HG03558 (cell line): ENCODE data around the gene SPNS3.

Experiments
- ATAC-seq: cut with Tn5 transposase; IDR thresholded peaks from one replicate; pipeline ENCODE4 v1.9.1; 2021; ENCODE audit warnings: moderate number of reproducible peaks; ENCODE audit not compliant: unreplicated experiment; ENCODE audit errors: extremely low read depth

The SPNS3 gene

GRCh38 chr17:4520894-4521600 is 87.3 kb downstream of the SPNS3 start:
- no peak for ATAC-seq

GRCh38 chr17:4522661-4523060 is 88.9 kb downstream of the SPNS3 start:
- ATAC-seq = no peak

GRCh38 chr17:4523946-4524345 is 90.2 kb downstream of the SPNS3 start:
- ATAC-seq = no peak

DNA sequence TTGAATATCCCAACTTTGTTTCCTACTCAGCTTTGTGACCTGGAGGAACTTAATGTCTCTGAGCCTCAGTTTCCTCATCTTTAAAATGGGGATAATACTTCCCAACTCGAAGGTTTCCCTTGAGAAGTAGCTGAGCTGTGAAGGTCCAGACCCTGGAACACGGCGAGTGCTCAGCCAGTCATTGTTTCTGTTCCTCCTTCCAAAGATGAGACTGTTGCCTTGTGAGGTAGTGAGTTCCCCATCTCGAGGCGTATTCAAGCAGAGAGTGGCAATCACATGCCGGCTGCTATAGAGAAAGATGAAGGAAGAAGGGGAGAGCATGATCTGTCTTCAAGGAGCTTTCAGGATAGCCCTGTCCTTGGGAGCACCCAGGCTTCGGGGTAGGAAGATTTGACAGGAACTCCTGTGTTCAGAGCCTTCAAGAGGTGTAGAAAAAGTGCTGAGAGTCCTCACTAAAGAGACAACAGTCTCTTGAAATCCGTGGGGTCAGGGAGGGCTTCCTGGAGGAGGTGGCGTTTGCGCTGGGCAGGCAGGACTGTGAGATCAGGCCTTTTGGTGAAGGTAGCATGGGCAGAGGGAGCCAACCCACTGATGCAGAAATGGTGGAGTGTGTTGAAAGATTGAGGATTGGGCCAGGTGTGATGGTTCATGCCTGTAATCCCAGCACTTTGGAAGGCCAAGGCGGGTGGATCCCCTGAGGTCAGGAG is 92.1 kb downstream of the SPNS3 start:
- ATAC-seq = no peak

GRCh38 chr17:4527134-4527533 is 93.4 kb downstream of the SPNS3 start:
- ATAC-seq = no peak

GRCh38 chr17:4527566-4528125 is 93.9 kb downstream of the SPNS3 start:
- ATAC-seq = no peak

DNA sequence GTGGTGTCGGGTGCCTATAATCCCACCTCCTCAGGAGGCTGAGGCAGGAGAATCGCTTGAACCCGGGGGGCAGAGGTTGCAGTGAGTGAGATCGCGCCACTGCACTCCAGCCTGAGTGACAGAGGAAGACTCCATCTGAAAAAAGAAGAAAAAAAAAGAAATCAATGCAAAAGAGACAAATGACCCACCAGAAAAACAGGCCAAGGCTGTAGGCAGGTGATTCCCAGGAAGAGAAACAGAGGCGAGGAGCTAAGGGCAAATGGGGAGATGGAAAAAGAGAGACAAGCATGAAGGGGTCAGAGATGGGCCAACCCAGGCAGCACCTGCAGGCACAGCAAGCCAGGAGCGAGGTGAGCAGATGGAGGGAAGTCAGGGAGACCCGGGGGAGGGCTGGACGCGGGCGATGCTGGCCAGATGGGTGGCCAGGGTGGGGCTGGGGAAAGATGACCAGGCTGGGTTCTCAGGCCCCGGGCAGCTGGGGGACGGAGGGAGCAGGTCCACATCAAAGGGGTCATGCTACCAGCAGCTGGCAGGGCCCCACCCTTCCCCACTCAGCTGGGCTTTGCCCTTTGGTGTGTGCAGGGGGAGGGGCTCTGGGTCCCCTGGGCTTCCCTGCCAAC is 95.9 kb downstream of the SPNS3 start:
- ATAC-seq = no peak

DNA sequence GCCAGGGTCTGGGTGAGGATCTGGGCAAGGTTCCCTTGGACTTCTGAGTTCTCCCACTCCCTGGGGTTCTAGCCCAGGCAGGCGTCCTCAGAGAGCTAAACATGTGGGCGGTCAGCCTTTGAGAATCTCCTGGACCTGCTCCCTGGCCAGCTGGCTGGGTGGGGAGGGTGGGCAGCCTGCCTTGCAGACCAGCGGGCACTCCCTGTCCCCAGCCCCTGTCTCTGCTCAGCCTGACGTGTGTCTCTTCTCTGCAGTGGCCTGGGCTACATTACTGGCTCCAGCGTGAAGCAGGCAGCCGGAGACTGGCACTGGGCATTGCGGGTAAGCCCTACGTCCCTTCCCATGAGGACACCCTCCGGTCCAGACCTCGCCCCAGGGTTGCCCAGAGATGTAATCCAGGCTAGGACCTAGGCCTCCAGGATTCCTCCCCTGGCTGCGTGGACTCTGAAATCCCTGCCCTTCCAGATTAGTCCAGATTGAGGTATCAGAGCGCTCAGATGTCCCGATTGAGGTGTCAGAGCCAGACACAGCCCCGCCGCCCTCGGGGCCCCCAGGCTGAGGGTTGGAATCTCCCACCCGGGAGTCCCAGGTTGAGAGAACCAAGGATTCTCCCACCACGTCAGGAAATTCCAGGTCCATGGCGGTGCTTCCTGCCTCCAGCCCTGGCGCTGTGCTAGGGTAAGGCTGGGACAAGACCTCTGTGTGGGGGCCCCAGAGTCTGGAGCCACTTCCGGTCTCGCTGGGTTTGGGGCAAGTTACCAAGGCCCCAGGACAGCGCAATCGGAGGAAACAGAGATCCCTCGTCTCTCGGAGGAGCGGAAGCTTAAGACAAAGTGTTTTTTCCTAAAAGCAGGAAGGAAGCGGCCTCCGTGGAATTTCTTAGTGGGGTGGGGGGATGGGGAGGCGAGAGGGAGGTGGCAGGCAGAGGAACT is 97.3 kb downstream of the SPNS3 start:
- ATAC-seq = no peak

GRCh38 chr17:4531988-4532736 is 98.4 kb downstream of the SPNS3 start:
- ATAC-seq = no peak

GRCh38 chr17:4532860-4533522 is 99.3 kb downstream of the SPNS3 start:
- no peak for ATAC-seq

DNA sequence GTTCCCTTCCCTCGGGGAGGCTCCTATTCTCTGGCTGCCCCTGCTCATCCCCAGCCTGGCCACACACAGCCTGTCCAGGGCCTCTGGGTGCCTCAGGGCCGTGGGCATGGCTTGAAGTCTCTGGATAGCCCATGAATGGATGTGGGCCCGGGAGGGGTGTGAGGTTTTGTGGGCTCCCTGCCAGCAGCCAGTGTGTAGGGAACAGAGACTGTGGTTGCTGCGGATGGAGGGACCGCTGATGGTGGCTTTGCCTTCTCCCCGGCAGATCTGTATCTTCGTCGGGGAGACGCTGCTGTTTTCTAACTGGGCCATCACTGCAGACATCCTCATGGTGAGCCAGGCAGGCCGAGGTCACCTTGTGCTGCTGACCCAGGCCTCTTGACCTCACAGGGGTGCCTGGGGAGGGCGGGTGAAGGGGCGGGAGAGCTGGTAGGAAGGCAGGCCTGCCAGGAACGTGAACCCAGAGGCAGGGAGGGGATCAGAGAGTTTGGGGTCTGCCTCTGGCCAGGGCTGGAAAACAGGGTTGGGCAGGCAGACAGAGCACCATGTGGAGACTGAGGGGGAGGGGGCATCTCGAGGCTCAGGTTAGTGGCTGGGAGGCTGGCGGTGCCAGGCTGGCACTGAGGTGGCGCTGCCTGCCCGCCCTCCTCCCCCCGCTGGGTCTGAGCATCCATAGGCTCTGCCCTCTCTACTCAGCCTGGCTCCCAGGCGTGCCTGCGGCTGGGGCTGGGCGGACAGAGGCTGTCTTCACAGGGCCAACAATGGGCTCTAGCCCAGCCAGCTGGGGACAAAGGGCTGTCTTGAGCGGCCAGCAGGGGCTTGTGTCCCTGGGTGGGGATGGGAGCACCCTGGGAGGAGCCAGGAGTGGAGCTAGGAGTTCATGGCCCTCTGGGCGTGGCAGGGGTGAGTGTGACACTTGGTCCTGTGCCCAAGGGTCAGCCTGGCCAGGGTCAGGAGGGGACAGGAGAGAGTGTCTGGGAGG is 100.1 kb downstream of the SPNS3 start:
- ATAC-seq = no peak

DNA sequence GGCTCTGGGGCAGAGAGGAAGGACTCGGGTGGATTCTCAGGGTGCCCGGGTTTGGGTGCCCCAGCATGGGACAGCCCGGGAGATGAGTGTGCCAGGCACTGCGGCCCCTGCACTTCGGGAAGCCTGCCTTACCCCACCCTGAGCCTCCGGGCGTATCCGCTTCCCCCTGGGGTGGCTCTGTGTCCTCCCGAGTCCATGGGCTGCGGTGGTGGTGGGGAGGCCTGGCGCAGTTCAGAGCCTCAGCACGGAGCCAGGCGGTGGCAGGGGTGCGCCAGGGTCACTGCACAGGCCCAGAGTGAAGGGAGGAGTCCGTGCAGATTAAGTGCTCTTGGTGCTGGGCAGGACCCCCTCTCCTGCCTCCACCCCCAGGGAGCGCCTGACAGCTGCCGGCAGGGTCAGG is 100.8 kb downstream of the SPNS3 start:
- no peak for ATAC-seq

- no peak for ATAC-seq
Measured at GRCh38 chr17:4534928-4535666, 101.4 kb downstream of the SPNS3 start.

DNA sequence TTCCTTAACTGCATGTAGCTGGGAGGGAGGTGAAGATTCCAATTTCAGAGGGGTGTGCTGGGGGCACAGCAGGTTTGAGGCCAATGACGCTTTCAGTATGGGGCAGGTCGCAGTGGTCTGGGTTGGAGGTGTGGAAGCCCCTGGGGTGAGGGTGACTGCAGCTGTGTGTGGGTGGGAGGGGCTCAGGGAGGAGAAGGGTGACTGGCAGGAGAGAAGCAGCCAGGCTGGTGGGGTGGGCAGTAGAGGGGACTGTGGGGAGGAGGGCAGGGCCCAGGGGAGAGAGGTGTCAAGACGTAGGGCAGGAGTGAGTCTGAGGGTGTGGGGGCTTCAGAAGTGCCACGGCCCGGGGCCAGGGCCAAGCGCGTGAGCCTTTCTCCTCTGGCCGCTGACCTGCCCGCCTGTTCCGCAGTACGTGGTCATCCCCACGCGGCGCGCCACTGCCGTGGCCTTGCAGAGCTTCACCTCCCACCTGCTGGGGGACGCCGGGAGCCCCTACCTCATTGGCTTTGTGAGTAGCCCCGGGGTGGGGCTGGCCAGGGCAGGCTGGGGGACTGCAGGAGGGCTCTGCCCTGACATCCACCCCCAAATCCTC is 102.0 kb downstream of the SPNS3 start:
- no peak for ATAC-seq

DNA sequence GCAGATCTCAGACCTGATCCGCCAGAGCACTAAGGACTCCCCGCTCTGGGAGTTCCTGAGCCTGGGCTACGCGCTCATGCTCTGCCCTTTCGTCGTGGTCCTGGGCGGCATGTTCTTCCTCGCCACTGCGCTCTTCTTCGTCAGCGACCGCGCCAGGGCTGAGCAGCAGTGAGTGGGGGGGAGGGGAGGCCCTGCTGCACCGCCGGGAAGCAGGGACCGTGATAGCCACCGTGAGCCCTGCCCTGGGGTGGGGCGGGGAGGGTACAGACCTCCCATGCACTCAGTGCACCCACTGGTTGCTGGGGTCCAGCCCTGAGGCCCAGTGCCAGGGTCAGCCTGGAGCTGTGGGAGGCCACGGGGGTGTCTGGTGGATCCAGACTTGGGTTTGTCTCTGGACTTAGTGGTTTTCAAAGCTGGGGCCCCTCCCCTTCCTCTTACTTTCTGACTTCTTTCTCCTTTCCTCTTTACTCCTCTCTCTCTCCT is 102.6 kb downstream of the SPNS3 start:
- no peak for ATAC-seq

DNA sequence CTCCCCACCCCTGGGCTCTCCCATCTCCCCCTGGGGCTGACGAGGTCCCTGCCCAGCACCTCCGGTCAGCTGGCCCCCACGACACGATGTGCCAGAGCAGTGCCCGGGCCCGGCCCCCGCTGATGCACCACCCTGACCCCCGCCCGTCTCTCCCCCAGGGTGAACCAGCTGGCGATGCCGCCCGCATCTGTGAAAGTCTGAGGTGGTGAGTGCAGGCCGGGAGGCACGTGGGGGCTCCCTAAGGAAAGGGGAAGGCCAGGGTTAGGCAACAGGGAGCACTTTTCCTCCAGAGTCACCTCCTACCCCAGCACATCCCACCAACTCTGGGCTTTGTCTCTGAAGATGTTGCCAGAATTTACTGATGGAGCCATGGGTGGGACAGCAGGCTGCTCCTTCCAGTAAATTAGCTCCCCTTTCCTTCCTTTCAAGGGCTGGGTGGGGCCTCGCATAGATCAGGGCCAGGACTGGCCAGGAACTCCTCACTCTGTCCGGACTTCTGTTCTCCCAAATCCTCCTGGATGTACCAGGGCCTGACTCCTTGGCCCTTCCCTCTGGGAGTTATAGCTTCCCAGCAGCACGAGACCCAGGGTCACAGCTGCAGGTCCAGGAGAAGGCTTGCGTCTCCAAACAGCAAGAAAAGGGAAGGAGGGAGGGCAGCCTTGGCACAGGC is 103.1 kb downstream of the SPNS3 start:
- ATAC-seq = no peak
